Hindlimb muscle (tissue), 1 donor: ENCODE results near the gene PDCD7. TPM values are rescaled to one million over a fixed set of nuclear protein-coding genes. Genes with fewer than 3 reads are reported as not detected.

ENCODE experiments used
- DNase-seq: peaks from one replicate; pipeline ENCODE4 v3.0.0-alpha.2; 2013
- polyA plus RNA-seq: library from polyadenylated mRNA; unstranded; fragments of 120-200 nt; gene quantifications from one replicate; pipeline ENCODE4 v1.2.1, GENCODE V29; 2013; ENCODE audit not compliant: insufficient read length

Gene PDCD7
- polyA plus RNA-seq, 1 donor: 25.7 TPM

DNA sequence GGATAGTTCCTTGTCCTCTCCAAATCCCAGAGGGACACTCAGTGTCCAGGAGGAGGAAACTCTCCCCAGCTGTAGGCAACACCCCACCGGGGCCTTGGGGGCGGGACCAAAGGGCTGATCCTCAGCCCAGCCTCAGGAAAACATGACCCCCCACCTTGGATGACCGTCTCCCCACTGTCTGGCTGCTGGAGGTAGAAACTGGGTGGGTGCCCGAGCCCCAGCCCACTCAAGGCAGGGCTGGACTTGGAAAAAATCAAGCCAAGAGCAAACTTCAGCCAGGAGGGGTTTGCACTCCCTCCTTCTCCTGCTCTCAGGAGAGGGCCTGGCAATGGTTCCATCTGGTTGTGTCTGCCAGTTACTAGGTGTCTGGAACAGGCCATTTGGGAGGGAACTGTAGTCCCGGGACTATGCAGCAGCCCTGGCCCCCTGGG lies 62.2 kb downstream of the PDCD7 start:
- peak; percentile 36 for DNase-seq

DNA sequence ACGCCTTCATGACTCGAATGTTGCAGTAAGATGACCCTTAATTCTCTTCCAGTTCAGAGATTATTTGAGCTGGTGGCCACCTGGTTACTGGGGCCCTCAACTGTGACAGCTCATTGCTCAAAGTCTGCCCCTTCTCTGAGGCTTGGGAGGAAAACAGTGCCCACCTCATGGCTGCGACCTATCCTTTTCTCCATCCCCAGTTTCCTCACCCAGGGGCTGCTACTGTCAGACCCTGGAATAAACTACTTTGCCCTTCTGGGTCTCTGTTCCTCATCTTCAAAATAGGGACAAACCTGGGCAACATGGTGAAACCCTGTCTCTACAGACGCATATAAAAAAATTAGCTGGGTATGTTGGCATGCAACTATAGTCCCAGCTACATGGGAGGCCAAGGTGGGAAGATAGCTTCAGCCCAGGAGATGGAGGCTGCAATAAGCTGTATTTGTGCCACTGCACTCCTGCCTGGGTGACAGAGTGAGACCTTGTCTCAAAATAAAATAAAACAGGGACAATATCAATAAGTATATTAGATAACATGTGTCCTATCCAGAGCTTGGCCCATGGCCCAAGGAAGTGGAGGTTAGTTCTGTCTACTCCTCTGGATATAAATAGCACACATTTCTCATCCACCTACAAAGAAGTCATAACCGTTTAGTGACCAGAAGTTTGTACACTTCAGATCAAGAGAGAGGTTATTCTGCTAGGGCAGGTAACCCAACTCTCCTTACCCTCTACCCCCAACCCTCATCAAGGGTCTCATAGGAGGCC lies 63.6 kb downstream of the PDCD7 start:
- DNase-seq: no peak

- no peak for DNase-seq
These were observed 64.4 kb downstream of the PDCD7 start for GRCh38 chr15:65069179-65069578.

- DNase-seq: no peak
These were observed 65.2 kb downstream of the PDCD7 start for GRCh38 chr15:65068403-65068788.

DNA sequence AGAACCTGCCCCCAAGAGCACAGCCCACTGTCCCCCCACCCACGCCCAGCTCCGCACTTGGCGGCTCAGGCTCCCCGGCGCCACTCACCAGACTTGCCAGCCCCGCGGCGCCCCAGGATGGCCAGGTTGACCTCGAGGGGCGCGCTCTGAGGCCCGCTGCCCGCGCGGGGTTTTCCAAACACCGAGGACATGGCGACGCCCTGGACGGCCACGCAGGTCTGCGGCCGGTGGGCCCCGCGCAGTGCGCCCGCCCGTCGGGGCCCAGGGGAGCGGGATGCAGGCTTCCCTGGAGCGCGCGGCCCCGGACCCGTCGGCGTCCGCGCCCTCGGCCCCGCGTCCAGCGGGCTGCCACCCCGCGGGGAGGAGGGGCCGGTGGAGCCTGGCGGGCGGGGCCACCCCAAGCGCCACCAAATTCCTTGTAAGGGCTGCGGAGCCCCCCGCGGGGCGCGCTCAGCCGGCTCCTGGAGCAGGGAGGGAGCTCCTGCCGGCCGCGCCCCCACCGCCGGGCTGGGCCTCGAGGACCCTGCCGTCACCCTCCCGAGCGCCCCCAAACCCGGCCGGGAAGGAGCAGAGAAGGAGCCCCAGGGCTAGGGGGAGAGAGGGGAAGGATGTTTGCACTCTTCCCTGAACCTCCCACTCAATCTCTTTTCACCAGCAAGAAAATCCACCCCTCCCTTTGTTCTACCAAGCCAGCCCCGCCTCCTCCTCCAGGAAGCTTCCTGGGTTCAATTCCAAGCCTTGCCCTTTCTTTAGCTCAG lies 65.8 kb downstream of the PDCD7 start, which contains the start of gene RASL12:
TSS of gene RASL12 (minus strand) at position 347 of the 758 bp plus-strand sequence. CDS start at position 191, 156 bp downstream.
- DNase-seq: no peak

Other genes with a start within 250 kb of the PDCD7 start
- 6.1 TPM for gene ANKDD1A, start 221.9 kb downstream of the PDCD7 start, polyA plus RNA-seq
- 75.3 TPM for gene SPG21, start 143.9 kb downstream of the PDCD7 start, polyA plus RNA-seq
- 10.3 TPM for gene MTFMT, start 104.2 kb downstream of the PDCD7 start, polyA plus RNA-seq
- 2.4 TPM for gene SLC51B, start 88.4 kb downstream of the PDCD7 start, polyA plus RNA-seq
- gene RASL12, start 65.8 kb downstream of the PDCD7 start, polyA plus RNA-seq: 14.1 TPM
- gene KBTBD13, start 57.1 kb downstream of the PDCD7 start, polyA plus RNA-seq: 1.7 TPM
- gene UBAP1L, start 18.6 kb downstream of the PDCD7 start, polyA plus RNA-seq: 6.4 TPM
- gene CLPX, start 51.5 kb upstream of the PDCD7 start, polyA plus RNA-seq: 43.9 TPM
- gene CILP, start 77.7 kb upstream of the PDCD7 start, polyA plus RNA-seq: 20.6 TPM
- gene PARP16, start 153.1 kb upstream of the PDCD7 start, polyA plus RNA-seq: 11.9 TPM
- gene RNU5A-1, start 162.2 kb upstream of the PDCD7 start, polyA plus RNA-seq: not detected
- not detected for gene RNU5B-1, start 170.9 kb upstream of the PDCD7 start, polyA plus RNA-seq
- 5.0 TPM for gene IGDCC3, start 244.2 kb upstream of the PDCD7 start, polyA plus RNA-seq